Liver (tissue), 9 donors: ENCODE results near the gene LVRN. TPM values are rescaled to one million over a fixed set of nuclear protein-coding genes. Genes with fewer than 3 reads are reported as not detected.

Source experiments
- DNase-seq: peaks from one replicate; pipeline ENCODE4 v3.0.0-alpha.2; 2017; ENCODE audit warnings: low spot score
- H3K27ac ChIP-seq, 2 donors: one replicate each; pipeline ENCODE4 v1.7.0; 2013; ENCODE audit warnings: inconsistent platforms in 2 of 2, low read length in 2 of 2, control low read depth in 1 of 2, low read depth in 1 of 2, mild to moderate bottlenecking in 1 of 2
- H3K27me3 ChIP-seq, 4 donors: one replicate each; pipeline versions ENCODE4 v1.6.1 to v1.7.0; 2013; ENCODE audit warnings: low read length in 3 of 4, inconsistent platforms in 1 of 4, mild to moderate bottlenecking in 1 of 4, moderate library complexity in 1 of 4; ENCODE audit not compliant: control insufficient read depth in 4 of 4, insufficient read depth in 4 of 4
- H3K36me3 ChIP-seq, 4 donors: one replicate each; pipeline versions ENCODE4 v1.6.1 to v1.7.0; 2013; ENCODE audit warnings: low read length in 3 of 4, mild to moderate bottlenecking in 3 of 4, low read depth in 1 of 4, moderate library complexity in 1 of 4; ENCODE audit not compliant: control insufficient read depth in 4 of 4, insufficient read depth in 3 of 4
- H3K4me1 ChIP-seq, 4 donors: one replicate each; pipeline versions ENCODE4 v1.6.1 to v1.7.0; 2013; ENCODE audit warnings: low read length in 3 of 4, mild to moderate bottlenecking in 3 of 4, moderate library complexity in 1 of 4; ENCODE audit not compliant: control insufficient read depth in 4 of 4, insufficient read depth in 4 of 4
- H3K4me3 ChIP-seq, 3 donors: one replicate each; pipeline versions ENCODE4 v1.6.1 to v1.7.0; 2013; ENCODE audit warnings: low read length in 3 of 3, control low read depth in 1 of 3, low read depth in 1 of 3, mild to moderate bottlenecking in 1 of 3
- H3K9ac ChIP-seq, 2 donors: one replicate each; pipeline ENCODE4 v1.7.0; 2013; ENCODE audit warnings: low read length in 2 of 2, mild to moderate bottlenecking in 2 of 2, moderate library complexity in 2 of 2, control low read depth in 1 of 2, low read depth in 1 of 2
- H3K9me3 ChIP-seq, 4 donors: one replicate each; pipeline versions ENCODE4 v1.6.1 to v1.7.0; 2013; ENCODE audit warnings: low read length in 3 of 4; ENCODE audit not compliant: control insufficient read depth in 4 of 4
- ATF3 ChIP-seq: IDR thresholded peaks from 2 replicates; pipeline ENCODE4 v1.6.1; 2016; ENCODE audit warnings: antibody characterized with exemption
- CTCF ChIP-seq: fragments of 150-350 bp; IDR thresholded peaks from 2 replicates; pipeline ENCODE4 v1.5.1; 2017; ENCODE audit warnings: improper control_type of control experiment, low read depth, low read length; ENCODE audit not compliant: missing input control
- EGR1 ChIP-seq, 2 donors: IDR thresholded peaks; 2 replicates each; pipeline ENCODE4 v1.6.1; 2016 to 2018; ENCODE audit warnings: antibody characterized with exemption in 2 of 2, low read depth in 2 of 2
- FOXA1 ChIP-seq: IDR thresholded peaks from 2 replicates; pipeline ENCODE4 v1.6.1; 2016; ENCODE audit warnings: antibody characterized with exemption
- FOXA2 ChIP-seq: IDR thresholded peaks from 2 replicates; pipeline ENCODE4 v1.6.1; 2016; ENCODE audit warnings: antibody characterized with exemption
- GABPA ChIP-seq, 2 donors: IDR thresholded peaks in 1 of 2; conservative IDR thresholded peaks in 1 of 2; 2 replicates each; pipeline ENCODE4 v1.6.1; 2016; ENCODE audit warnings: antibody characterized with exemption in 2 of 2, mild to moderate bottlenecking in 1 of 2, moderate library complexity in 1 of 2
- HNF4G ChIP-seq: IDR thresholded peaks from 2 replicates; pipeline ENCODE4 v1.6.1; 2016; ENCODE audit warnings: antibody characterized with exemption
- JUND ChIP-seq, 2 donors: IDR thresholded peaks; 2 replicates each; pipeline ENCODE4 v1.6.1; 2016; ENCODE audit warnings: antibody characterized with exemption in 2 of 2
- MAX ChIP-seq: IDR thresholded peaks from 2 replicates; pipeline ENCODE4 v1.6.1; 2016; ENCODE audit warnings: antibody characterized with exemption
- NR2F2 ChIP-seq: IDR thresholded peaks from 2 replicates; pipeline ENCODE4 v1.6.1; 2016; ENCODE audit warnings: antibody characterized with exemption
- RAD21 ChIP-seq, 2 donors: IDR thresholded peaks; 2 replicates each; pipeline ENCODE4 v1.6.1; 2016; ENCODE audit warnings: antibody characterized with exemption in 2 of 2, mild to moderate bottlenecking in 2 of 2
- REST ChIP-seq: IDR thresholded peaks from 2 replicates; pipeline ENCODE4 v1.6.1; 2016; ENCODE audit warnings: antibody characterized with exemption, mild to moderate bottlenecking
- RXRA ChIP-seq, 2 donors: IDR thresholded peaks; 2 replicates each; pipeline ENCODE4 v1.6.1; 2017 to 2018; ENCODE audit warnings: antibody characterized with exemption in 2 of 2, mild to moderate bottlenecking in 1 of 2
- SP1 ChIP-seq: IDR thresholded peaks from 2 replicates; pipeline ENCODE4 v1.6.1; 2018; ENCODE audit warnings: antibody characterized with exemption, mild to moderate bottlenecking
- TAF1 ChIP-seq: conservative IDR thresholded peaks from 2 replicates; pipeline ENCODE4 v1.6.1; 2016; ENCODE audit warnings: antibody characterized with exemption, mild to moderate bottlenecking
- YY1 ChIP-seq: IDR thresholded peaks from 2 replicates; pipeline ENCODE4 v1.6.1; 2016; ENCODE audit warnings: antibody characterized with exemption, mild to moderate bottlenecking
- ZBTB33 ChIP-seq: IDR thresholded peaks from 2 replicates; pipeline ENCODE4 v1.6.1; 2016; ENCODE audit warnings: antibody characterized with exemption
- WGBS: extraction: QIAGEN DNeasy Blood & Tissue Kit; methylation state at CpG from one replicate; pipeline ENCODE4 v1.1.7; 2013; 5-methylcytosine and 5-hydroxymethylcytosine counted together
- polyA plus RNA-seq, 2 donors: library from polyadenylated mRNA; stranded (reverse) in 1 of 2; unstranded in 1 of 2; fragments of 200-250 nt in 1 of 2; fragments of >200 nt in 1 of 2; fragmentation: Nextera tagmentation in 1 of 2; extraction: Ambion mirVana in 1 of 2; gene quantifications; one replicate each; pipeline versions ENCODE4 v1.2.1 to v1.2.3, GENCODE V29; 2013 to 2015
- total RNA-seq, 2 donors: library from RNA; depleted of rRNA; stranded (reverse); fragments of >200 nt; gene quantifications; one replicate each; pipeline ENCODE4 v1.2.3, GENCODE V29; 2014
- donor health status: healthy.
- donor health status: healthy.
- donor health status: healthy.
- donor health status: healthy.
- donor health status: healthy.

LVRN gene
- total and polyA plus RNA-seq, 4 donors, result 0.05 to 0.17 (median 0.11) TPM; not detected in 1

- Histone ChIP-seq H3K27ac (no peak overlapping the region), H3K9me3 (no peaks in the 10 kb centered on the region), H3K9ac (no peak overlapping the region), H3K27me3 (no peaks in the 10 kb centered on the region), H3K36me3 (no peaks in the 10 kb centered on the region), H3K4me1 (no peaks in the 10 kb centered on the region), H3K4me3 (no peak overlapping the region)
- DNase-seq, result no peak
- no peak for TF ChIP-seq NR2F2
- TF ChIP-seq FOXA1, result no peak
- no peak for TF ChIP-seq REST
- no peak for TF ChIP-seq MAX
- no peak for TF ChIP-seq SP1
- WGBS, result 89% methylated on average over 3 of the region's 3 CpGs
These were observed 101.7 kb downstream of the LVRN start for GRCh38 chr5:116063950-116064349.

- Histone ChIP-seq H3K9me3 (no peaks in the 10 kb centered on the region), H3K27ac (no peak overlapping the region), H3K36me3 (no peaks in the 10 kb centered on the region), H3K4me3 (no peak overlapping the region), H3K9ac (no peak overlapping the region), H3K4me1 (no peaks in the 10 kb centered on the region), H3K27me3 (no peaks in the 10 kb centered on the region)
- TF ChIP-seq YY1 (no peak), RAD21 (IDR thresholded peaks at IDR 0.05) (peak; percentile 86 to 88), HNF4G (no peak), RXRA (IDR thresholded peaks at IDR 0.05) (no peak), CTCF (peak; percentile 75), FOXA1 (no peak), TAF1 (no peak), JUND (IDR thresholded peaks at IDR 0.05) (no peak), SP1 (no peak), FOXA2 (no peak), EGR1 (IDR thresholded peaks at IDR 0.05; ENCODE audit: low read depth in 2 of 2) (no peak), ATF3 (no peak), ZBTB33 (no peak), GABPA (IDR thresholded peaks at IDR 0.05 in 1 of 2, conservative IDR thresholded peaks at IDR 0.05 in 1 of 2) (no peak)
- 16% methylated on average over 4 of the region's 4 CpGs for WGBS
- no peak for DNase-seq
These were observed 105.9 kb downstream of the LVRN start for GRCh38 chr5:116068028-116068632.
